Gastroesophageal sphincter (tissue), 4 donors: ENCODE measurements around the gene PBX1. TPM values are rescaled to one million over a fixed set of nuclear protein-coding genes. Genes with fewer than 3 reads are reported as not detected.

Source experiments
- ATAC-seq: fragments of 150-250 bp; one replicate; pipeline ENCODE4 v1.9.1; 2016; ENCODE audit warnings: mild to moderate bottlenecking, moderate library complexity
- H3K27ac ChIP-seq, 4 donors: fragments of 200-600 bp; sonication (generic) in 3 of 4; 1 replicate in 3 of 4; 2 replicates in 1 of 4; pipeline ENCODE4 v1.5.1; 2016 to 2019
- H3K27me3 ChIP-seq: fragments of 200-600 bp; sonication (generic); one replicate; pipeline ENCODE4 v1.5.1; 2019
- H3K36me3 ChIP-seq, 2 donors: fragments of 200-600 bp; sonication (generic); one replicate each; pipeline ENCODE4 v1.5.1; 2019; ENCODE audit warnings: control low read depth in 1 of 2
- H3K4me1 ChIP-seq, 3 donors: fragments of 200-600 bp; sonication (generic); 1 replicate in 2 of 3; 2 replicates in 1 of 3; pipeline ENCODE4 v1.5.1; 2016 to 2019; ENCODE audit warnings: control low read depth in 2 of 3
- H3K4me3 ChIP-seq, 2 donors: fragments of 200-600 bp; sonication (generic); one replicate each; pipeline ENCODE4 v1.5.1; 2019; ENCODE audit warnings: mild to moderate bottlenecking in 1 of 2, moderate library complexity in 1 of 2
- H3K9me3 ChIP-seq, 3 donors: fragments of 200-600 bp; sonication (generic); one replicate each; pipeline ENCODE4 v1.5.1; 2017 to 2019; ENCODE audit warnings: control low read depth in 2 of 3
- CTCF ChIP-seq, 4 experiments: fragments of 200-600 bp in 2 of 4; fragments of 450-650 bp in 2 of 4; sonication (generic) in 1 of 4; IDR thresholded peaks; one replicate each; pipeline ENCODE4 v1.5.1; 2017 to 2019; ENCODE audit warnings: antibody characterized with exemption in 4 of 4, mild to moderate bottlenecking in 2 of 4, moderate library complexity in 2 of 4
- EP300 ChIP-seq: sonication (generic); formaldehyde crosslinking; IDR thresholded peaks from one replicate; pipeline ENCODE4 v1.6.1; 2017; ENCODE audit warnings: antibody characterized with exemption, mild to moderate bottlenecking
- POLR2A ChIP-seq, 2 donors: fragments of 450-650 bp; IDR thresholded peaks; one replicate each; pipeline ENCODE4 v1.6.1; 2017; ENCODE audit warnings: antibody characterized with exemption in 2 of 2, mild to moderate bottlenecking in 2 of 2, moderate library complexity in 1 of 2
- POLR2AphosphoS5 ChIP-seq: sonication (generic); formaldehyde crosslinking; IDR thresholded peaks from one replicate; pipeline ENCODE4 v1.6.1; 2017; ENCODE audit warnings: antibody characterized with exemption
- WGBS, 2 donors: methylation state at CpG; one replicate each; pipeline ENCODE4 v1.1.5; 2018; ENCODE audit warnings: low coverage in 1 of 2; 5-methylcytosine and 5-hydroxymethylcytosine counted together
- total RNA-seq, 4 donors: library from RNA; depleted of rRNA; stranded (reverse); fragments of >200 nt; gene quantifications; one replicate each; pipeline ENCODE4 v1.1.0, GENCODE V29; 2016

Gene PBX1
- total RNA-seq, 4 donors from 2014 or later = 75.8 to 177 (median 140) TPM

GRCh38 chr1:164577291-164577690 lies 18.3 kb downstream of the PBX1 start:
- Histone ChIP-seq H3K27me3 (no peaks in the 10 kb centered on the region), H3K4me1 (peaks cover 18 to 98% (median 19%) of the 10 kb centered on the region in 3 donors), H3K27ac (peak overlapping the region; percentile 67 to 92 (median 86)), H3K9me3 (no peaks in the 10 kb centered on the region), H3K4me3 (peak overlapping the region in 1 of 2 donors; percentile 48), H3K36me3 (no peaks in the 10 kb centered on the region)
- TF ChIP-seq POLR2AphosphoS5 (no peak), POLR2A (IDR thresholded peaks at IDR 0.05) (no peak), EP300 (no peak), CTCF (IDR thresholded peaks at IDR 0.05) (no peak)
- no peak for ATAC-seq
- 23 to 34% methylated on average over 3 of the region's 3 CpGs for WGBS, 2 donors

- Histone ChIP-seq H3K27ac (peak overlapping the region; percentile 36 to 92 (median 86)), H3K4me1 (peaks cover 19 to 97% (median 21%) of the 10 kb centered on the region in 3 donors), H3K27me3 (no peaks in the 10 kb centered on the region), H3K4me3 (no peak overlapping the region), H3K9me3 (no peaks in the 10 kb centered on the region), H3K36me3 (no peaks in the 10 kb centered on the region)
- TF ChIP-seq CTCF (IDR thresholded peaks at IDR 0.05) = no peak
- no peak for TF ChIP-seq POLR2AphosphoS5
- no peak for TF ChIP-seq POLR2A (IDR thresholded peaks at IDR 0.05)
- TF ChIP-seq EP300 = no peak
- WGBS, 2 donors = 21 to 62% methylated on average over 2 of the region's 4 CpGs
- no peak for ATAC-seq
These were observed 19.7 kb downstream of the PBX1 start for GRCh38 chr1:164578479-164579200.

GRCh38 chr1:164579381-164579780 lies 20.4 kb downstream of the PBX1 start:
- no peaks in the 10 kb centered on the region for H3K9me3 ChIP-seq
- 19 to 34% methylated on average over 3 to 4 of the region's 4 CpGs for WGBS, 2 donors
- TF ChIP-seq POLR2A (IDR thresholded peaks at IDR 0.05) = no peak
- TF ChIP-seq EP300 = no peak
- no peak for TF ChIP-seq CTCF (IDR thresholded peaks at IDR 0.05)
- no peak for TF ChIP-seq POLR2AphosphoS5
- peak overlapping the region; percentile 57 to 92 (median 86) for H3K27ac ChIP-seq
- H3K27me3 ChIP-seq = no peaks in the 10 kb centered on the region
- ATAC-seq = no peak
- H3K4me3 ChIP-seq = no peak overlapping the region
- H3K36me3 ChIP-seq = no peaks in the 10 kb centered on the region
- peaks cover 19 to 97% (median 22%) of the 10 kb centered on the region in 3 donors for H3K4me1 ChIP-seq

DNA sequence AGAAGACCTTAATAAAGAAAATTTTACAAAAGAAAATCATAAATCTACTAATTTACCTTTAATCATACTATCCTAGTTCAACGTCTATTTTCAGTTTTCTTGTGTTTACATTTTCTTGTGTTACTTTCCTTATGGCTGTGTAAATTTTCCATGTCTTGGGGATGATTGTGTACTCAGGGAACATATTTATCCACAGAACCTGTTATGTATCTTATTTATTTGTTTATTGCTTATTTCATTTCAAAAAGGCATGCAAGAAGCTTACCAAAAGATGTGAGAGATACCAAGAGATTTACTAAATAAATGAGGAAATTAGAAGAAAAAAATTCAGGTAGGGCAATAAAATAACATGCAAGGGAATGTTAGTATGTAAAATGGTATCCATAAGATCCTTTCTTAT lies 22.8 kb downstream of the PBX1 start:
- no peak overlapping the region for H3K27ac ChIP-seq
- no peak for TF ChIP-seq CTCF (IDR thresholded peaks at IDR 0.05)
- no peak for TF ChIP-seq POLR2A (IDR thresholded peaks at IDR 0.05)
- TF ChIP-seq EP300 = no peak
- no peak for TF ChIP-seq POLR2AphosphoS5
- ATAC-seq = no peak
- WGBS, 2 donors = 25 to 33% methylated on average over 1 of the region's 1 CpG
- H3K9me3 ChIP-seq = no peaks in the 10 kb centered on the region
- H3K36me3 ChIP-seq = peaks cover 0 to 4% of the 10 kb centered on the region in 2 donors
- peaks cover 35 to 97% (median 36%) of the 10 kb centered on the region in 3 donors for H3K4me1 ChIP-seq
- no peaks in the 10 kb centered on the region for H3K27me3 ChIP-seq
- no peak overlapping the region for H3K4me3 ChIP-seq

GRCh38 chr1:164583196-164583595 lies 24.2 kb downstream of the PBX1 start:
- TF ChIP-seq EP300 (no peak), CTCF (IDR thresholded peaks at IDR 0.05) (no peak), POLR2AphosphoS5 (no peak), POLR2A (IDR thresholded peaks at IDR 0.05) (no peak)
- 89 to 90% methylated on average over 1 of the region's 1 CpG for WGBS, 2 donors
- no peak overlapping the region for H3K4me3 ChIP-seq
- no peaks in the 10 kb centered on the region for H3K27me3 ChIP-seq
- no peak for ATAC-seq
- H3K9me3 ChIP-seq = no peaks in the 10 kb centered on the region
- H3K36me3 ChIP-seq = peaks cover 0 to 4% of the 10 kb centered on the region in 2 donors
- peak overlapping the region; percentile 28 to 38 (median 34) for H3K27ac ChIP-seq
- peaks cover 41 to 97% (median 46%) of the 10 kb centered on the region in 3 donors for H3K4me1 ChIP-seq
